ENCODE measurements around the gene PABPC1L.
A peak's percentile ranks its signal among the peaks of the same experiment; 100 is the strongest.

Gene PABPC1L

DNA sequence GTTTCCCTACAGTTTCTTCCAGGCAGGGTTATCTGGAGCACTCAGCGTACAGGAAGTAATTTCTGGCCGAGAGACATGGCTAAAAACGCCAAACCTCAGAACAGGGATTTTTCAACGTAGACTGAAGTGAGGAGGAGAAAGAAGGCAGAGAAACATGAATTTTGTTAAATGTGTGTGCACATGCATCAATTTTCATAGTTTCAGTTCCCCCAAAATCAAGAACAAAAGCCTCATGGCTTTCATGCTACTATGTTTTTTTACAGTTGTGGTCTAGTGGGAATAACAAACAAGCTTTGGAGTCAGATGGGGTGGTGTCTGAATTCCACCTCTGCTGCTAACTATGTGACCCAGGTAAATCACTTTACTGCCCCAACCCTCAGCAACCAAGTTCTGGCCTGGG lies 45.4 kb downstream of the PABPC1L start:
- no peak overlapping the region for H3K4me3 Mint-ChIP-seq
- ATAC-seq (replicated peaks; ENCODE audit: extremely low read depth, poor library complexity, severe bottlenecking) (no peak), DNase-seq (ENCODE audit: low spot score in 2 of 2) (no peak)
- H3K9me3 Mint-ChIP-seq: no peaks in the 10 kb centered on the region
- H3K4me1 Mint-ChIP-seq: peaks cover 55% of the 10 kb centered on the region
- H3K27ac Mint-ChIP-seq (ENCODE audit: low read depth): no peak overlapping the region
- H3K27me3 Mint-ChIP-seq: no peaks in the 10 kb centered on the region
- H3K36me3 Mint-ChIP-seq (ENCODE audit: insufficient read depth): peaks cover 38% of the 10 kb centered on the region

GRCh38 chr20:44956410-44956809 lies 46.5 kb downstream of the PABPC1L start:
- ATAC-seq (replicated peaks; ENCODE audit: extremely low read depth, poor library complexity, severe bottlenecking): no peak
- Mint-ChIP-seq H3K27ac (ENCODE audit: low read depth) (no peak overlapping the region), H3K27me3 (no peaks in the 10 kb centered on the region), H3K9me3 (no peaks in the 10 kb centered on the region), H3K4me1 (peaks cover 61% of the 10 kb centered on the region), H3K4me3 (no peak overlapping the region), H3K36me3 (ENCODE audit: insufficient read depth) (peaks cover 36% of the 10 kb centered on the region)
- DNase-seq (ENCODE audit: low spot score in 2 of 2): no peak

- no peaks in the 10 kb centered on the region for H3K27me3 Mint-ChIP-seq
- H3K9me3 Mint-ChIP-seq: no peaks in the 10 kb centered on the region
- DNase-seq (ENCODE audit: low spot score in 2 of 2) (no peak), ATAC-seq (replicated peaks; ENCODE audit: extremely low read depth, poor library complexity, severe bottlenecking) (no peak)
- H3K36me3 Mint-ChIP-seq (ENCODE audit: insufficient read depth): peaks cover 28% of the 10 kb centered on the region
- H3K4me1 Mint-ChIP-seq: peaks cover 55% of the 10 kb centered on the region
- peak overlapping the region; percentile 88 for H3K4me3 Mint-ChIP-seq
- H3K27ac Mint-ChIP-seq (ENCODE audit: low read depth): no peak overlapping the region
These were observed 48.4 kb downstream of the PABPC1L start for GRCh38 chr20:44958276-44958675.

DNA sequence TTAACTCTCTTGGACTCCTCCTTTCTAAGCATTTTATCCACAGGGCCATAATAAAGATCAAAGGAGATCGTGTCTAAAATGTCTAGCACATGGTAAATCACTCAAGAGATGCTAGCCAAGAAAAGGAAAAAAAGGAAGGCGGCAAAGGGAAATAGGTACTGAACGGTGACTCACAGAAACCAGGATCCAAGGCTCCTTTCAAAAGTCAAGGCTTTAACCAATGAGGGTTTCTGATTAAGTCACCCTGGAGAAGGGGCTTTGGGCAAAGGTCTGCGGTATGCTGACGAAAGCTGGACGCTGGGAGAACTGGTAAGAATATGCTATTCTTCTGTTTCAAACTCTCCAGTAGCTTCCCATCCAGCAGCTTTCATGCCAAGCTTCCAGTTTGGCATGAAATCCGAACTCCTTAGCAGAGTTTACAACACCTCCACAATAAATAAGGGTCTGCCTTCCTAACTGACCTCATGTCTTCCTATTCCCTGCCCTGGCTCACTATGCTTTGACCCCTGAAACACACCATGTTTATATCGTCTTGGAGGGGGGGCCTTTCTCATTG lies 49.3 kb downstream of the PABPC1L start:
- H3K36me3 Mint-ChIP-seq (ENCODE audit: insufficient read depth): peaks cover 26% of the 10 kb centered on the region
- H3K27me3 Mint-ChIP-seq: no peaks in the 10 kb centered on the region
- H3K4me1 Mint-ChIP-seq: peaks cover 46% of the 10 kb centered on the region
- no peaks in the 10 kb centered on the region for H3K9me3 Mint-ChIP-seq
- no peak for DNase-seq (ENCODE audit: low spot score in 2 of 2)
- H3K4me3 Mint-ChIP-seq: peak overlapping the region; percentile 88
- no peak for ATAC-seq (replicated peaks; ENCODE audit: extremely low read depth, poor library complexity, severe bottlenecking)
- H3K27ac Mint-ChIP-seq (ENCODE audit: low read depth): peak overlapping the region; percentile 63

DNA sequence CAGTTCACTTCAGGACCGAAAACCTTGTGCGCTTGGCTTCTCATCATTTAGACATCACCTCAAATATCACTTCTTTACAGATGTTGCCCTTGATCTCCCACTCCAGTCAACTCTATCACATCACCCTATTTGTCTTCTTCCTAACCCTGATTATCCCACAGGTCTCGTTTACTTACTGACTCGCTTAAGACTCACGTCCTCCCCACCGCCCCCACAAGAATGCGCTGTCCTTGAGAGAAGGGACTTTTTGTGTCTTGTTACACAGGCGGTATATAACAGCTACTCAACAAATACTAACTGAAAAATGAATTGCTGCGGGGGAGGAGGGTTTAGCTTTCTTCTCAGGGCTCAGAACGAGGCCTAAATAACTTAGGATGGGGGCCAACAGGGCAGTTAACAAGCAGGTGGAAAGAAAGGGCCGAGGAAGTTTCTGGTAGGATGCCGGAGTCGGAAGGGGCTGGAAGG lies 49.8 kb downstream of the PABPC1L start:
- Mint-ChIP-seq H3K4me1 (peaks cover 44% of the 10 kb centered on the region), H3K4me3 (peak overlapping the region; percentile 88), H3K27me3 (no peaks in the 10 kb centered on the region), H3K36me3 (ENCODE audit: insufficient read depth) (peaks cover 24% of the 10 kb centered on the region), H3K27ac (ENCODE audit: low read depth) (peak overlapping the region; percentile 63), H3K9me3 (no peaks in the 10 kb centered on the region)
- peak; percentile 79 for ATAC-seq (replicated peaks; ENCODE audit: extremely low read depth, poor library complexity, severe bottlenecking)
- peak in 1 of 2 donors; percentile 39 for DNase-seq (ENCODE audit: low spot score in 2 of 2)

DNA sequence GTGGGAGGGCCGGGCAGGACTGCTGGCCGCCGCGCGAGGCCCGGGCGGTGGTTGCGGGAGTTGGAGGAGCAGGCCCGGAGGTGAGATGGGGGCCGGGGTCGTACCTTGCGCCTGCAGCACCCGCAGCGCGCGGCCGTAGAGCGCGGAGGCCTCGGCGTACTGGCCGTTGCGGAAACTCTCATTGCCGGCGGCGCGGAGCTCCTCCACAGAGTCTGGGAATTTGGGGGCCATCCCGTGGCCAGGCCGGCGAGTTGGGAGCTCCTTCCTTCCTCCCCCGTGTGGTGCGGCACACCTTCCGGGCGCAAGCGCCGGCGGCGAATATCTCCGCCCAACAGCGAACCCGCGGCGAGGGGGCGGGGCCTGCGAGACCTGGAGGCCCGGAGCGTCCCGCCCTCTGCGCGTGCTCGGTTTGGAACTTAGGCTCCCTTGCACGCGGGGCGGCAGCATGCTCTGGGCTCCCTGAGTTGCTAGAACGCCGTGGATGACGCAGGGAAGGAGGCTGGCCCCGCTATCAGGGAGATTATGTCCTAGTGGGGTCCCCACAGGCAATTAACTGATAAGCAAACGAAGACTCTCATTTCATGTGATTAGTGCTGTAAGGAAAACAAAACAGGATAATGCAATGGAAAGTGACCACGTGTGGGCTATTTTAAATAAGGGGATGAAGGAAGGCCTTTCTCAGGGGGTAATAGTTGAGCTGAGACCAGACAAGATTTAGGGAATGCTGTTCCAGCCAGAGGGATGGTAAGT lies 50.4 kb downstream of the PABPC1L start, which contains the start of gene TOMM34:
TSS of gene TOMM34 (minus strand) at position 295 of the 750 bp plus-strand sequence. CDS start at position 231, 64 bp downstream.
- H3K4me1 Mint-ChIP-seq: peaks cover 46% of the 10 kb centered on the region

DNA sequence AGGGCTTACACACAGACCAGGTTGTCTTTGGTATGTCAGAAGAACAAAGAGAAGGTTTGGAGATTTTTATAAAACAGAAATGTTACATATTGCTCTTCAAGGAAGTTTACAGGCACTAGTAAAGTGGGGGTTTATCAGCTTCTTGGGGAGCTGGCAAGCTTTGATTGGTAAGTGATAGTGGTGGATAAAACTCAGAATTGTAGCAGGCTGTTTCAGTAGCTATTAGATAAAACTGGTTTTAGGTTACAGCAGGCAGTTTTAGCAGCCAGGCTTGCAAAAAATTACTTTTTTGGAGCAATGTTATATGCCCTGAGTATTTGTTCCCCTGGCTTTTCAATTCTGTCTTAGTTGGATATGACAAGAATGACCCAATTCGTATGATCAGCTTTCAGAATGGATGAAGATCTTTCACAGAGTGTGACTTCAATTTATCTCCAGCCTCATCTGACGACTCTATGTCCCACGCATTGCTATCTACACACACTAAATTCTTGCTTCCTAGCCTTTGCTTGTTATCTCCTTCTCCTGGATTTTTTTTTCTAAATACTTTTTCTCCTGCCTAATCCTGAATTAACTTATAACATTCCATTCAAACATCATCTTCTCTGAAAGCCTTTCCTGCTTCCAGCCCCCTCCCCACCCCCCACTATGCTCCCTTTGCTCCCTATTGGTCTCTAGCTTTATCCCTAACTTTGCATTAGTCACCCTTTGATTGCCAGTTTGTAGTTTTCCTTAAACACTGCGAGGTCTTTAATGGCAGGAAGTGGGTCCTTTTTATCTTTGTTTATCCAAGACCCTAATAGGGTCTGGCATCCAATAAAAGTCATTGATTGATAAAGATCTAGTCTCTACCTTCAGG lies 51.4 kb downstream of the PABPC1L start:
- H3K27ac Mint-ChIP-seq (ENCODE audit: low read depth): no peak overlapping the region
- ATAC-seq (replicated peaks; ENCODE audit: extremely low read depth, poor library complexity, severe bottlenecking) (no peak), DNase-seq (ENCODE audit: low spot score in 2 of 2) (no peak)
- H3K27me3 Mint-ChIP-seq: no peaks in the 10 kb centered on the region
- peak overlapping the region; percentile 88 for H3K4me3 Mint-ChIP-seq
- H3K4me1 Mint-ChIP-seq: peaks cover 53% of the 10 kb centered on the region
- H3K36me3 Mint-ChIP-seq (ENCODE audit: insufficient read depth): peaks cover 14% of the 10 kb centered on the region
- H3K9me3 Mint-ChIP-seq: no peaks in the 10 kb centered on the region

More for the DNA sequence above, 50.4 kb downstream of the PABPC1L start, which contains the start of gene TOMM34:
- DNase-seq (ENCODE audit: low spot score in 2 of 2): peak; percentile 86 to 87
- no peaks in the 10 kb centered on the region for H3K27me3 Mint-ChIP-seq
- H3K4me3 Mint-ChIP-seq: peak within 1 kb of the TSS; percentile 88
- H3K27ac Mint-ChIP-seq (ENCODE audit: low read depth): peak within 1 kb of the TSS; percentile 63
- H3K36me3 Mint-ChIP-seq (ENCODE audit: insufficient read depth): peaks cover 18% of the 10 kb centered on the region
- peak; percentile 92 for ATAC-seq (replicated peaks; ENCODE audit: extremely low read depth, poor library complexity, severe bottlenecking)
- H3K9me3 Mint-ChIP-seq: no peaks in the 10 kb centered on the region

- H3K9me3 Mint-ChIP-seq: no peaks in the 10 kb centered on the region
- ATAC-seq (replicated peaks; ENCODE audit: extremely low read depth, poor library complexity, severe bottlenecking) (no peak), DNase-seq (ENCODE audit: low spot score in 2 of 2) (no peak)
- no peak overlapping the region for H3K4me3 Mint-ChIP-seq
- no peaks in the 10 kb centered on the region for H3K27me3 Mint-ChIP-seq
- H3K27ac Mint-ChIP-seq (ENCODE audit: low read depth): no peak overlapping the region
- peaks cover 54% of the 10 kb centered on the region for H3K4me1 Mint-ChIP-seq
- peaks cover 18% of the 10 kb centered on the region for H3K36me3 Mint-ChIP-seq (ENCODE audit: insufficient read depth)
These were observed 52.0 kb downstream of the PABPC1L start for GRCh38 chr20:44961870-44962267.

GRCh38 chr20:44962483-44962882 lies 52.6 kb downstream of the PABPC1L start:
- peaks cover 56% of the 10 kb centered on the region for H3K4me1 Mint-ChIP-seq
- no peaks in the 10 kb centered on the region for H3K9me3 Mint-ChIP-seq
- no peak for DNase-seq (ENCODE audit: low spot score in 2 of 2)
- H3K27ac Mint-ChIP-seq (ENCODE audit: low read depth): no peak overlapping the region
- no peak for ATAC-seq (replicated peaks; ENCODE audit: extremely low read depth, poor library complexity, severe bottlenecking)
- H3K36me3 Mint-ChIP-seq (ENCODE audit: insufficient read depth): peaks cover 20% of the 10 kb centered on the region
- no peak overlapping the region for H3K4me3 Mint-ChIP-seq
- no peaks in the 10 kb centered on the region for H3K27me3 Mint-ChIP-seq

DNA sequence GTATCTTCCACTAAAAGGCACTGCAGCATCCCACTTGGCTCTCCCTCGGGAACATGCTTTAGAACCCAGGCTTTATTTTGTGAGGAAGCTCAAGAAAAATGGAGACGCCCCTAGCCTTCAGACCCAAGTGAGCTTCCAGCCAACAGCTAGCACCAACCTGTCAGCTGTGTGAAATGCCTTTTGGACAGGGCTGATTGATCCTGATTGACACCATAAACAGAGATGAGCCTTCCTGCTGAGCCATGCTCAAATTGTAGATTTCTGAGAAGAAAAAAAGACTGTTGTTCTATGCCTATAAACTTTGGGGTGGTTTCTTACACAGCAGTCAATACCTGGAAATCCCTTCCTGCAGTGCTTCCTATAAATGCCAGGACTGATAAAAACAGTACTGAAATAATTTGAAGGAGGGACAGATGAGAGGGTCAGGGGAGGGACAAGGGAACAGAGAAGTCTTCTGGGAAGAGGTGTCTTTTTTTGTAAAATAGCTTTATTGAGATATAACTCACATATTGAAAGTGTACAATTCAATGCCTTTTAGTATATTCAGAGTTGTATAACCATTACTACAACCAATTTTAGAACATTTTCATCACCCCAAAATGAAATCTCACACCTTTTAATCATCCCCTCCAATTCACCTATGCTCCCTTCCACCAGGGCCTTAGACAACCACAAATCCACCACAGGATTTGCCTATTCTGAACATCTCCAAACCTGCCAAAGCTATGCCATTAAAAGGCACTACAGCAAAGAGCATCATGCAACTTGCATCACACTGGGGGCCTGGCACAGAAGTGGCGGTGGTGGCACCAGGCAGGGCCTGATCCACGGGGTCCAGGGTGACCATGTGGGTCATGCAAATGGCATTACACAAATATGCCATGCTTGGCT lies 53.7 kb downstream of the PABPC1L start:
- DNase-seq (ENCODE audit: low spot score in 2 of 2) (no peak), ATAC-seq (replicated peaks; ENCODE audit: extremely low read depth, poor library complexity, severe bottlenecking) (no peak)
- Mint-ChIP-seq H3K9me3 (no peaks in the 10 kb centered on the region), H3K4me3 (no peak overlapping the region), H3K4me1 (peaks cover 56% of the 10 kb centered on the region), H3K27ac (ENCODE audit: low read depth) (no peak overlapping the region), H3K36me3 (ENCODE audit: insufficient read depth) (peaks cover 26% of the 10 kb centered on the region), H3K27me3 (no peaks in the 10 kb centered on the region)

GRCh38 chr20:44965651-44966029 lies 55.8 kb downstream of the PABPC1L start:
- peak overlapping the region; percentile 98 for H3K27ac Mint-ChIP-seq (ENCODE audit: low read depth)
- peaks cover 27% of the 10 kb centered on the region for H3K36me3 Mint-ChIP-seq (ENCODE audit: insufficient read depth)
- H3K4me1 Mint-ChIP-seq: peaks cover 59% of the 10 kb centered on the region
- H3K4me3 Mint-ChIP-seq: peak overlapping the region; percentile 100
- no peaks in the 10 kb centered on the region for H3K9me3 Mint-ChIP-seq
- DNase-seq (ENCODE audit: low spot score in 2 of 2): no peak
- no peak for ATAC-seq (replicated peaks; ENCODE audit: extremely low read depth, poor library complexity, severe bottlenecking)
- H3K27me3 Mint-ChIP-seq: no peaks in the 10 kb centered on the region

All from central memory CD8-positive, alpha-beta T cell (primary cell).